Cardiac fibroblast (primary cell): ENCODE measurements around the gene APC2.
"Not testable (repeated sequence)": the region's sequence is repeated elsewhere in the genome, so short reads cannot be mapped to it uniquely, and the experiment has no call there.

Source experiments
- DNase-seq, 2 donors: peaks; one replicate each; pipeline versions ENCODE4 v3.0.0 to v3.0.0-alpha.2; 2010; ENCODE audit warnings: low read depth in 2 of 2
- H3K4me3 ChIP-seq, 2 donors: replicated peaks in 1 of 2; 1 replicate in 1 of 2; 2 replicates in 1 of 2; pipeline ENCODE4 v1.5.1; 2011; ENCODE audit warnings: low read depth in 2 of 2, low read length in 2 of 2, mild to moderate bottlenecking in 2 of 2, moderate library complexity in 1 of 2
- TF ChIP-seq, protein P1 (sequence below): IDR thresholded peaks from one replicate; pipeline ENCODE4 v1.5.1; 2011; ENCODE audit warnings: low read depth, mild to moderate bottlenecking, low read length, inconsistent platforms

Gene APC2

DNA sequence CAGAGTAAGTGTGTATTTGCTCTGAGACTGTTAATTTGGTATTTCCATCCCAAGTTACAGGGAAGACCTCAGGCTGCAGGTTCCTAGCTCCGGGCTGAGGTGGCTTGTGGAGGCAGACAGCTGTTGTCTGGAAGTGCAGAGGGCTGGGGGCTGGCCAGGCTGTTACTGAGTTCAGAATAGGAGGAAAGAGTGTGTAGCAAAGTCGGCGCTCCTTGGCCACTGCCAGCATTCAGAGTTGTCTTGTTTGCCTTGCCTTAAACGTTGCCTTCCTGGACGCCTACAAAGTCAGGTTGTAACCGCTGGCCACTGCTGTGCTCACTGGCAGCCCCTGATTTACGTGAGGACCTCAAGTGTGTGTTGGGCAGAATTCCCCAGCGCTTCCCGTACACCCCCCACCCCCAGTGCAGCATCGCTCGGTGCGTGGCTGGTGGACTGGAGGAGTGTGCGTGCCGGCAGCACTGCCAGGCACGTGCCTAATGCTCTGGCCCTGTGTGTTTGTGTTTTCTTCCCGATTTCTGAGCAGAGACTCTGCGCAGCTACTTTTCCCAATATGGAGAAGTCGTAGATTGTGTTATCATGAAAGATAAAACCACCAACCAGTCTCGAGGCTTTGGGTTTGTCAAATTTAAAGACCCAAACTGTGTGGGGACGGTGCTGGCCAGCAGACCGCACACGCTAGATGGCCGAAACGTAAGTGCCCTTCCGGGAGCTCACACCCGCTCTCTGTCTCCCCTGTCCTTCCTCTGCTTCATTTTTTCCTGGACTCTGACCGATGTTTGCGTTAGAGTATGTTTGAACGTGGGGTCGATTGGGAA, 32.0 kb upstream of the APC2 start:
- no peak overlapping the region for H3K4me3 ChIP-seq

DNA sequence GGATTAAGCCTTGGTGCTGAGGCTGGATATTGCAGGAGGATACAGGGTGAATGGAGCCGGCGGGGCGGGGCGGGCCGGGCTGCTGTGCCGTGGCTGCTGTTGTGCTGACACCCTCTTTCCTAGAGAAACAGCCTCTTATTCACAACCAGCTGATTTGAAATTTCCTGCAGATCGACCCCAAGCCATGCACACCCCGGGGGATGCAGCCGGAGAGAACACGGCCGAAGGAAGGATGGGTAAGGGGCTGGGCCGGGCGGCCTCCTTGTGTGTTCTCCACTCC, 31.5 kb upstream of the APC2 start:
- TF ChIP-seq, protein P1, sequence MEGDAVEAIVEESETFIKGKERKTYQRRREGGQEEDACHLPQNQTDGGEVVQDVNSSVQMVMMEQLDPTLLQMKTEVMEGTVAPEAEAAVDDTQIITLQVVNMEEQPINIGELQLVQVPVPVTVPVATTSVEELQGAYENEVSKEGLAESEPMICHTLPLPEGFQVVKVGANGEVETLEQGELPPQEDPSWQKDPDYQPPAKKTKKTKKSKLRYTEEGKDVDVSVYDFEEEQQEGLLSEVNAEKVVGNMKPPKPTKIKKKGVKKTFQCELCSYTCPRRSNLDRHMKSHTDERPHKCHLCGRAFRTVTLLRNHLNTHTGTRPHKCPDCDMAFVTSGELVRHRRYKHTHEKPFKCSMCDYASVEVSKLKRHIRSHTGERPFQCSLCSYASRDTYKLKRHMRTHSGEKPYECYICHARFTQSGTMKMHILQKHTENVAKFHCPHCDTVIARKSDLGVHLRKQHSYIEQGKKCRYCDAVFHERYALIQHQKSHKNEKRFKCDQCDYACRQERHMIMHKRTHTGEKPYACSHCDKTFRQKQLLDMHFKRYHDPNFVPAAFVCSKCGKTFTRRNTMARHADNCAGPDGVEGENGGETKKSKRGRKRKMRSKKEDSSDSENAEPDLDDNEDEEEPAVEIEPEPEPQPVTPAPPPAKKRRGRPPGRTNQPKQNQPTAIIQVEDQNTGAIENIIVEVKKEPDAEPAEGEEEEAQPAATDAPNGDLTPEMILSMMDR = no peak
- no peak for DNase-seq
- no peak overlapping the region for H3K4me3 ChIP-seq

More for the DNA sequence above, 32.0 kb upstream of the APC2 start:
- TF ChIP-seq, protein P1 = no peak
- DNase-seq = no peak

DNA sequence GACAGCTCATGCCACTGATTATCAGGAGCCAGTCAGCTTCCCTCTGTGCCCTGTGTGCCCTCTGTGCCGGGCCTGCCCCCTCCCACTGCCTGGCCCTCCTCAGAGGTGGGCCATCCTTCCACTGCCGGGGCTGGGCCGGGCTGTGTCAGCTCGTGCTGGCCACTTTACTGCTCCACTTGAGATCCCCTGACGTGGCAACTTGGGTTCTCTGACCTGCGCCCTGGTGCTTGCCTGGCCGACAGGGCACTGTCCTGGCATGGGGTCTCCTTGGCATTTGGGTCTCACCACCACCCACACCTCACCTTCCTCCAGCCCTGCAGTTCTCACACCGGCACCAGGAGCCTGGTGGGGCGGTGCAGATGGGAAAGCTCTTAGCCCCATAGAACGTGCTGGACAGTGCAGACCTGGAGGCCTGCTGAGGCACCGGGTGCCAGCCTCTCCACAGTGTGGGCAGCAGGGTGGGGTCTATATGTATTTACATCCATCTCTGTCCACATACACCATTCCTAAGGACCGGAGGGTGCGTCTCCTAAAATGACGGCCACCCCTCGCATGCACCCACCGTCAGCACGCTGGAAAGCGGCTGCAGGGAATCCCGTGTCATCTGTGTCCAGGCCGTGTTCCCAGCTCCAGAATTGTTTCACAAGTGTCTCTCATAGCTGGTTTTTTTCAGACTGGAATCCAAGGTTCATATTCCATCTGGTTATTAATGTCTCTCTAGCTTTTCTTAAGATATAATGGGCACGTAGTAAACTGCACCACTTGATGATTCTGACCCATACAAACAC, 30.8 kb upstream of the APC2 start:
- TF ChIP-seq, protein P1 = no peak
- DNase-seq = no peak
- no peak overlapping the region for H3K4me3 ChIP-seq

DNA sequence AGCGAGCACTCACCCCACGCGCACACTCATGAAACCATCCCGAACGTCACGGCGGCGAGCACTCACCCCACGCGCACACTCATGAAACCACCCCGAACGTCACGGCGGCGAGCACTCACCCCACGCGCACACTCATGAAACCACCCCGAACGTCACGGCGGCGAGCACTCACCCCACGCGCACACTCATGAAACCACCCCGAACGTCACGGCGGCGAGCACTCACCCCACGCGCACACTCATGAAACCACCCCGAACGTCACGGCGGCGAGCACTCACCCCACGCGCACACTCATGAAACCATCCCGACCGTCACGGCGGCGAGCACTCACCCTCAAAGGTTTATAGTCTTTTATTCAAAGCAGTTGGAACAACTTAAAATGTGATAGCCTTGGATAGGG, 29.8 kb upstream of the APC2 start:
- not testable (repeated sequence) for H3K4me3 ChIP-seq, DNase-seq

DNA sequence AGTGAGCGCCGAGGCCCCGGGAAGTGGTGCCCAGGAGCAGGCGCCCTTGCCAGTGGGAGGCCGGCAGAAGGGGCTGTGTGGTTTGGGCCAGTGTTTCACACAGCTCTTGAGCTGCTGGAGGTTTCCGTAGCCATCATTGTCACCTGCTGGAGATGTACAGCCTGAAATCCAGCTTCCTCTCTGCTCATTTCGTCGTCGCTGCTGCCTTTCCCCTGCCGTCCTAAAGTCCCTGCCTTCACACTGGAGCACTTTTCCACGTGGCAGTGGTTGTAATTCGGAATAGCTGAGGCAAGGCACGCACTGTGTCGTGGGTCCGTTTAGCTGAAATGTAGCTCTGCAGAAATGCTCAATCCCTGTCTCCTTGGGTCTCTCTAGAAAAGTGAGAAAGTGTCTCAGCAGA, 29.3 kb upstream of the APC2 start:
- no peak for DNase-seq
- H3K4me3 ChIP-seq = no peak overlapping the region
- TF ChIP-seq, protein P1 = no peak

DNA sequence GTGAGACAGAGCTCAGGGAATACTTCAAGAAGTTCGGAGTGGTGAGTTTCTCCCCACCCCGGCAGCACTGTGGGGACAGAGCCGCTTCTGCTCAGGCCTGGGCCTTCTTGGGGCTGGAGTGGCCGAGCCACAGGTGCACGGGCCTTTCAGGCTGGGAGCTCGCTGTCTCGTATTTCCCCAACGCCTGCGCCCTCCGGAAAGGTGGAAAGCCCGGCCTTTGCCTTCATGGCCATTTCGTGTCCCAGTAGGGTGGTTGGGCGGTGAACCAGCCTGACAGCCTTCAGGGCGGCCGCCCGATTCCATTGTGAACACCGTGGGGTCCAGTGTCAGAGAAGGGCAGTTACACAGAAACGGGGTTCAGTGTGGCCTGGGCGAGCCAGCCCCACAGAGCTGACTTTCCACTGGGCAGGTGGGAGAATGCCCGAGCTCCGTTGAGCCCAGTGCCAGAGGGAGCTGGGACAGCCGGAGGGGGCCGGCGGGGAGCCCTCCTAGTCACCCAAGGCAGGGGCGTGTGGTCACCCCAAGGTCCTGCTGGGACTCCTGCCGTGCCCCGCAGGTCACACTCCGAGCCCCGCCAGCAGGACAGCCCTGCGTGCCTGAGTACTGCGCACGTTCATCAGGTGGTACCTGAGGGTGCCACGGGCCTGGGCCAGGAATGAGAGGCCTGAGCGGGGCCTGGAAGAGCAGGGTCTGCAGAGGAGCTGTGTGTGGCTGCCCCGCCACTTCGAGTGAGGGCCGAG, 28.5 kb upstream of the APC2 start:
- H3K4me3 ChIP-seq = no peak overlapping the region
- no peak for DNase-seq
- TF ChIP-seq, protein P1 = no peak

DNA sequence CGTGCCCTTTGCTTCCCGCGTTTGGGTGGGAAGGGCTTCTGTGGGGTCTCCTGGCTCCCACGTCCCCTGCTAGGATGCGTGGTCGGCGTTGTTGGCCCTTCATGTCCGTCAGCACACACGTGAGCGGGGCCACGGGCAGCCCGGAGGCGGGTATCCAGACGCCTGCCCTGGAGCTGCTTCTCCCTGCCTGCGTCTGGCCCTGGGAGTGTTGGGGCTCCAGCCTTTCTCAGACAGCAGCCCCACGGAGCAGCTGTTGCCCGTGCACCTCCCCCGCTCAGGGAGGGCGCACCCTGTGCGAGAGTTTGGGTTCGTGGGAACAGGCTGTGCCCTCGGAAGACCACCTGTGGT, 28.0 kb upstream of the APC2 start:
- no peak for DNase-seq
- TF ChIP-seq, protein P1 = no peak
- H3K4me3 ChIP-seq = no peak overlapping the region
